Measurements from ENCODE around the gene TGFBI. TPM values are rescaled to one million over a fixed set of nuclear protein-coding genes. Genes with fewer than 3 reads are reported as not detected.

Gene TGFBI
- total RNA-seq, 2 donors from 2014 or later = 17.9 to 41.7 TPM

GRCh38 chr5:136037001-136037705, 8.4 kb downstream of the TGFBI start:
- no peak overlapping the region for H3K27ac ChIP-seq
- TF ChIP-seq POLR2A (IDR thresholded peaks at IDR 0.05) = no peak
- TF ChIP-seq POLR2AphosphoS5 (IDR thresholded peaks at IDR 0.05) = peak; percentile 25
- H3K4me1 ChIP-seq (replicated peaks) = no peaks in the 10 kb centered on the region
- DNase-seq (ENCODE audit: low spot score) = peak; percentile 23
- H3K36me3 ChIP-seq = no peaks in the 10 kb centered on the region
- intact Hi-C loops (cut with DNase I) = no loop called here
- no peak overlapping the region for H3K4me3 ChIP-seq
- H3K27me3 ChIP-seq (replicated peaks; ENCODE audit: insufficient read depth) = no peaks in the 10 kb centered on the region
- WGBS = 30% methylated on average over 10 of the region's 10 CpGs
- no peaks in the 10 kb centered on the region for H3K9me3 ChIP-seq

- no peaks in the 10 kb centered on the region for H3K9me3 ChIP-seq
- H3K4me3 ChIP-seq = no peak overlapping the region
- no peaks in the 10 kb centered on the region for H3K27me3 ChIP-seq (replicated peaks; ENCODE audit: insufficient read depth)
- no peak for DNase-seq (ENCODE audit: low spot score)
- no peaks in the 10 kb centered on the region for H3K36me3 ChIP-seq
- intact Hi-C loops (cut with DNase I) = no loop called here
- H3K4me1 ChIP-seq (replicated peaks) = no peaks in the 10 kb centered on the region
- WGBS = 94% methylated on average over 4 of the region's 4 CpGs
- H3K27ac ChIP-seq = no peak overlapping the region
- TF ChIP-seq POLR2A (IDR thresholded peaks at IDR 0.05) (no peak), CTCF (IDR thresholded peaks at IDR 0.05) (no peak), POLR2AphosphoS5 (IDR thresholded peaks at IDR 0.05) (no peak)
Observed at GRCh38 chr5:136038635-136039034, 9.8 kb downstream of the TGFBI start.

GRCh38 chr5:136039202-136039601, 10.4 kb downstream of the TGFBI start:
- H3K27ac ChIP-seq = no peak overlapping the region
- no peak overlapping the region for H3K4me3 ChIP-seq
- no peaks in the 10 kb centered on the region for H3K27me3 ChIP-seq (replicated peaks; ENCODE audit: insufficient read depth)
- H3K4me1 ChIP-seq (replicated peaks) = no peaks in the 10 kb centered on the region
- DNase-seq (ENCODE audit: low spot score) = no peak
- H3K9me3 ChIP-seq = no peaks in the 10 kb centered on the region
- intact Hi-C loops (cut with DNase I) = no loop called here
- WGBS = 97% methylated on average over 2 of the region's 2 CpGs
- TF ChIP-seq POLR2A (IDR thresholded peaks at IDR 0.05) (no peak), CTCF (IDR thresholded peaks at IDR 0.05) (no peak), POLR2AphosphoS5 (IDR thresholded peaks at IDR 0.05) (no peak)
- H3K36me3 ChIP-seq = no peaks in the 10 kb centered on the region

GRCh38 chr5:136040746-136041415, 12.1 kb downstream of the TGFBI start:
- no peak for TF ChIP-seq POLR2AphosphoS5 (IDR thresholded peaks at IDR 0.05)
- TF ChIP-seq CTCF (IDR thresholded peaks at IDR 0.05) = no peak
- no peak for TF ChIP-seq POLR2A (IDR thresholded peaks at IDR 0.05)
- H3K27me3 ChIP-seq (replicated peaks; ENCODE audit: insufficient read depth) = no peaks in the 10 kb centered on the region
- no peak overlapping the region for H3K27ac ChIP-seq
- no peaks in the 10 kb centered on the region for H3K36me3 ChIP-seq
- no peak for DNase-seq (ENCODE audit: low spot score)
- WGBS = 66% methylated on average over 4 of the region's 4 CpGs
- H3K4me3 ChIP-seq = no peak overlapping the region
- intact Hi-C loops (cut with DNase I) = no loop called here
- no peaks in the 10 kb centered on the region for H3K9me3 ChIP-seq
- no peaks in the 10 kb centered on the region for H3K4me1 ChIP-seq (replicated peaks)

- Histone ChIP-seq H3K9me3 (no peaks in the 10 kb centered on the region), H3K36me3 (no peaks in the 10 kb centered on the region), H3K4me1 (replicated peaks) (no peaks in the 10 kb centered on the region), H3K27me3 (replicated peaks; ENCODE audit: insufficient read depth) (no peaks in the 10 kb centered on the region), H3K4me3 (no peak overlapping the region), H3K27ac (no peak overlapping the region)
- TF ChIP-seq POLR2A (IDR thresholded peaks at IDR 0.05) = no peak
- no peak for TF ChIP-seq POLR2AphosphoS5 (IDR thresholded peaks at IDR 0.05)
- no peak for TF ChIP-seq CTCF (IDR thresholded peaks at IDR 0.05)
- 78% methylated on average over 1 of the region's 1 CpG for WGBS
- no peak for DNase-seq (ENCODE audit: low spot score)
- intact Hi-C loops (cut with DNase I) = no loop called here
Observed at GRCh38 chr5:136042156-136042555, 13.4 kb downstream of the TGFBI start.

Measured in prostate gland (tissue), 2 donors.